Neural progenitor cell (in vitro differentiated cells): ENCODE measurements around the gene ZNF862.

Experiments used
- CTCF ChIP-seq: fragments of 200-600 bp; sonication (generic); IDR thresholded peaks from 2 replicates; pipeline ENCODE4 v1.5.1; 2017; ENCODE audit warnings: antibody characterized with exemption, mild to moderate bottlenecking
- EZH2phosphoT487 ChIP-seq: fragments of 200-600 bp; sonication (generic); IDR thresholded peaks from 2 replicates; pipeline ENCODE4 v1.6.1; 2017; ENCODE audit warnings: antibody characterized with exemption

DNA sequence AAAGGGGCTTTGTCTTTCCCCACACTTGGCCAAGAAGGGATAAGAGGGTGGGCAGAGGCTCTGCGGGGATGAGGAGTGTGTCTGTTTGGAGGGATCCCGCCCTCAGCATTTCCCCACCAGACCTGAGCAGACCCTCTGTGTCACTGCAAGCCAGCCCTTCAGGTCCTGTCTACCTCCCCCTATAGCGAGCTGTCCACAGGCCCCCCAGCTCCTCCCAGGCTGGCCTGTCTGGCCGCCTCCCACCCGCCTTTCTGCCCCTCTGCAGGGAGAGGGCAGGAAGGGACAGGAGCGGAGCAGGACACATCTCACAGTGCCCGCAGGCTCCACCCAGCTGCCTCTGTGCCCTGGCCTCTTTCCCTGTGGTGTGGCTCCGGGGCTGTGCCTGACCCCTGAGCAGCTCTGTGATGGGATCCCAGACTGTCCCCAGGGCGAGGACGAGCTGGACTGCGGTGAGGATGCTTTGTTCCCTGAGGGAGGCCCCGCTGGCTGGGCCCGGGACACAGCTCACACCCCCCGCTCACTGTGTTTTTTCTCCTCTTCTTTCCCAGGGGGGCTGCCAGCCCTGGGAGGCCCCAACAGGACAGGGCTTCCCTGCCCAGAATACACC lies 47.3 kb upstream of the ZNF862 start:
- no peak for TF ChIP-seq CTCF
- no peak for TF ChIP-seq EZH2phosphoT487
